MCF 10A (cell line): Measurements from ENCODE around the gene DLGAP3. TPM values are rescaled to one million over a fixed set of nuclear protein-coding genes. Genes with fewer than 3 reads are reported as not detected.

Source experiments
- Bru-seq: library from RNA; stranded (reverse); fragments of 400-500 nt; gene quantifications from one replicate; lab custom pipeline; 2021; lab: Mats Ljungman, UMichigan
- BruChase-seq, 2 experiments: library from RNA; stranded (reverse); fragments of 400-500 nt; gene quantifications; one replicate each; lab custom pipeline; 2021; lab: Mats Ljungman, UMichigan
- BruUV-seq: library from RNA; stranded (reverse); fragments of 400-500 nt; replicated peaks from 2 replicates; lab custom pipeline; 2021; lab: Mats Ljungman, UMichigan
- CTCF ChIA-PET: fragments of 300-600 bp; sonication (Branson Sonifier 250); formaldehyde crosslinking; extraction: SDS; loops from one replicate; lab custom pipeline; 2021; ENCODE audit warnings: antibody characterized with exemption, inconsistent platforms; lab: Yijun Ruan, JAX
- POLR2A ChIA-PET: fragments of 300-600, 350-650 bp; sonication (Branson Sonifier 250); formaldehyde crosslinking; extraction: SDS; loops from one replicate; lab custom pipeline; 2020; ENCODE audit warnings: antibody characterized with exemption, inconsistent platforms; lab: Yijun Ruan, JAX
- DNase-seq: peaks from one replicate; pipeline ENCODE4 v3.0.0-alpha.2; 2018; ENCODE audit not compliant: unreplicated experiment
- H3K27ac Mint-ChIP-seq: one replicate; pipeline ENCODE4 v1.8.0; 2022; ENCODE audit warnings: mild to moderate bottlenecking, low read depth, mixed read lengths; ENCODE audit not compliant: unreplicated experiment
- H3K27me3 Mint-ChIP-seq: one replicate; pipeline ENCODE4 v1.8.0; 2022; ENCODE audit warnings: mixed read lengths; ENCODE audit not compliant: insufficient read depth, unreplicated experiment
- H3K36me3 Mint-ChIP-seq: one replicate; pipeline ENCODE4 v1.8.0; 2022; ENCODE audit warnings: mild to moderate bottlenecking, moderate library complexity, mixed read lengths; ENCODE audit not compliant: insufficient read depth, unreplicated experiment
- H3K4me1 Mint-ChIP-seq: one replicate; pipeline ENCODE4 v1.8.0; 2022; ENCODE audit warnings: mixed read lengths; ENCODE audit not compliant: insufficient read depth, unreplicated experiment
- H3K4me3 Mint-ChIP-seq: one replicate; pipeline ENCODE4 v1.8.0; 2022; ENCODE audit warnings: mild to moderate bottlenecking, moderate library complexity, mixed read lengths; ENCODE audit not compliant: unreplicated experiment
- H3K9me3 Mint-ChIP-seq: one replicate; pipeline ENCODE4 v1.8.0; 2022; ENCODE audit warnings: mixed read lengths; ENCODE audit not compliant: unreplicated experiment
- CTCF ChIP-seq: fragments of 200-600 bp; IDR thresholded peaks from one replicate; pipeline ENCODE4 v1.8.0; 2022; ENCODE audit warnings: antibody characterized with exemption, mild to moderate bottlenecking; ENCODE audit not compliant: unreplicated experiment
- intact Hi-C: fragments of 100-400 bp; cut with micrococcal nuclease; formaldehyde crosslinking; loops from 2 replicates; pipeline ENCODE4 v1.14.1; 2022
- long read RNA-seq: library from polyadenylated mRNA; stranded (forward); transcript quantifications from one replicate; pipeline ENCODE4 v2.0.0, GENCODE V29; 2022
- total RNA-seq: library from RNA; stranded (reverse); gene quantifications from 2 replicates; pipeline ENCODE4 v1.2.3, GENCODE V29; 2022

Gene DLGAP3
- total RNA-seq (0.14 and 0.52 TPM in 2 replicates), Bru-seq, nascent RNA (percentile 10 among the genes with signal in this experiment), BruChase-seq, experiment 1, labeled RNA remaining after a 6-hour chase (percentile 22 among the genes with signal in this experiment), BruChase-seq, experiment 2, labeled RNA remaining after a 2-hour chase (percentile 13 among the genes with signal in this experiment)
- long read RNA-seq, result 0 reads

GRCh38 chr1:34929497-34929852 is at the start of gene DLGAP3:
Gene DLGAP3 (minus strand): TSS chr1:34929650. CDS start chr1:34905383, 24,267 bp downstream.
- DNase-seq, result no peak
- Mint-ChIP-seq H3K9me3 (no peaks in the 10 kb centered on the region), H3K36me3 (no peaks in the 10 kb centered on the region), H3K4me3 (peak within 1 kb of the TSS; percentile 20), H3K4me1 (peaks cover 6% of the 10 kb centered on the region), H3K27me3 (peaks cover 52% of the 10 kb centered on the region), H3K27ac (no peak within 1 kb of the TSS)
- intact Hi-C loops, result no loop called here
- no peak for TF ChIP-seq CTCF
- ChIA-PET CTCF (no interaction called here), POLR2A (interaction anchor here (0.6 kb wide), 1 partner anchor 950 kb away, joined by 3 read pairs; no protein-coding TSS in a partner anchor)
- no TSS peak for BruUV-seq

GRCh38 chr1:34978921-34979320 is 49.5 kb upstream of the DLGAP3 start:
- intact Hi-C loops, result no loop called here
- ChIA-PET POLR2A (no interaction called here), CTCF (no interaction called here)
- Mint-ChIP-seq H3K27ac (no peak overlapping the region), H3K36me3 (peaks cover 13% of the 10 kb centered on the region), H3K4me3 (no peak overlapping the region), H3K27me3 (no peaks in the 10 kb centered on the region), H3K4me1 (peaks cover 5% of the 10 kb centered on the region), H3K9me3 (no peaks in the 10 kb centered on the region)
- no peak for DNase-seq
- no TSS peak for BruUV-seq
- TF ChIP-seq CTCF, result no peak

GRCh38 chr1:34977858-34978257 is 48.4 kb upstream of the DLGAP3 start:
- Mint-ChIP-seq H3K27me3 (no peaks in the 10 kb centered on the region), H3K36me3 (peaks cover 13% of the 10 kb centered on the region), H3K4me3 (no peak overlapping the region), H3K9me3 (no peaks in the 10 kb centered on the region), H3K27ac (no peak overlapping the region), H3K4me1 (no peaks in the 10 kb centered on the region)
- no peak for DNase-seq
- CTCF ChIA-PET, result interaction anchor here (0.6 kb wide), 1 partner anchor 79 kb away, joined by 3 read pairs; no protein-coding TSS in a partner anchor
- POLR2A ChIA-PET, result no interaction called here
- BruUV-seq, result no TSS peak
- TF ChIP-seq CTCF, result no peak
- intact Hi-C loops, result no loop called here

GRCh38 chr1:34977210-34977471 is 47.7 kb upstream of the DLGAP3 start:
- H3K4me3 Mint-ChIP-seq, result no peak overlapping the region
- no peak for DNase-seq
- no peak for TF ChIP-seq CTCF
- H3K27me3 Mint-ChIP-seq, result no peaks in the 10 kb centered on the region
- POLR2A ChIA-PET, result no interaction called here
- CTCF ChIA-PET, result no interaction called here
- peaks cover 13% of the 10 kb centered on the region for H3K36me3 Mint-ChIP-seq
- no peaks in the 10 kb centered on the region for H3K9me3 Mint-ChIP-seq
- H3K4me1 Mint-ChIP-seq, result no peaks in the 10 kb centered on the region
- no TSS peak for BruUV-seq
- no peak overlapping the region for H3K27ac Mint-ChIP-seq
- intact Hi-C loops, result no loop called here
